ENCODE results near the gene CLK1. TPM values are rescaled to one million over a fixed set of nuclear protein-coding genes. Genes with fewer than 3 reads are reported as not detected.

Gene CLK1
- total and polyA plus RNA-seq, 9 of the 15 experiments (the other 6 are each of a cell fraction or from before 2014, with no cell fraction given) = 29.3 to 99.2 (median 47.0) TPM

DNA sequence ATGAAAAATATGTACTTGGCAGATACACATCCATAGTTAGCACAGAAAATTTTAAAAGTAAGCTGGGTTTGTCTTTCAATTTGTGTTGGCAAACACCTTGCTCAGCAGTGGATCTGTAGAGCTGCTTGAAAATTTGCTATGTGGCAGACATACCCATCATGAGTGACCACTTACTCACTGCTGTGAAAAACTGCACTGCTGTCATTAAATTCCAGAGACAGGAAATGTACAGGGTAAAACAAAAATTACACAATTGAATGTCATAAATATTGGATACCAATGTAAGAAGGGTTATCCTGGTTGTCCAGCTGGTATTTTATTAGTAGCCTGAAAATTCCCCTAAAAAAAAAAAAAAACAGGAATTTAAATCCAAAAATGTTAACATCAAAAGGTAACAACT, 49.2 kb upstream of the CLK1 start (continued):
- TF ChIP-seq, protein P1, sequence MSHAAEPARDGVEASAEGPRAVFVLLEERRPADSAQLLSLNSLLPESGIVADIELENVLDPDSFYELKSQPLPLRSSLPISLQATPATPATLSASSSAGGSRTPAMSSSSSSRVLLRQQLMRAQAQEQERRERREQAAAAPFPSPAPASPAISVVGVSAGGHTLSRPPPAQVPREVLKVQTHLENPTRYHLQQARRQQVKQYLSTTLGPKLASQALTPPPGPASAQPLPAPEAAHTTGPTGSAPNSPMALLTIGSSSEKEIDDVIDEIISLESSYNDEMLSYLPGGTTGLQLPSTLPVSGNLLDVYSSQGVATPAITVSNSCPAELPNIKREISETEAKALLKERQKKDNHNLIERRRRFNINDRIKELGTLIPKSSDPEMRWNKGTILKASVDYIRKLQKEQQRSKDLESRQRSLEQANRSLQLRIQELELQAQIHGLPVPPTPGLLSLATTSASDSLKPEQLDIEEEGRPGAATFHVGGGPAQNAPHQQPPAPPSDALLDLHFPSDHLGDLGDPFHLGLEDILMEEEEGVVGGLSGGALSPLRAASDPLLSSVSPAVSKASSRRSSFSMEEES (CRISPR knock-in tag; IDR thresholded peaks at IDR 0.05) = no peak

DNA sequence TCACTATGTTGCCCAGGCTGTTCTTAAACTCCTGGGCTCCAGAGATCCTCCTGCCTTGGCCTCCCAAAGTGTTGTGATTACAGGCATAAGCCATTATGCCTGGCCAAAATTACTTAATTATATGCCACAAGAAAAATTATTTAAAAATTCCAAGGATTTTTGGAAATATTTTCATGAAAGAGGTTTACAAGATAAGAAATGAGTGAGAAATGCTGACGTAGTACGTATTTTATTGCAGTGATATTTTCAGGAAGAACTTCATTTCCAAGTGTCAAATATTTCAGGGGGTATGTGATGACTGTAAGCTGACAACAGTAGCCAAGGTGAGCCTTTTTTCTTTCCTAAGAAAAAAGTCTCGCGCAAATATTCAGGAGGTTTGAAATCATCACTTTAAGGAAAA, 45.5 kb upstream of the CLK1 start:
- H2AFZ ChIP-seq (ENCODE audit: low read depth, low read length) = no peak overlapping the region
- H3K9me1 ChIP-seq (ENCODE audit: control insufficient read depth, insufficient read depth, low read length) = no peaks in the 10 kb centered on the region
- DNase-seq (ENCODE audit: extremely low read depth in 1 of 4, low spot score in 3 of 4) = no peak
- no peak overlapping the region for H3K4me2 ChIP-seq (ENCODE audit: insufficient read depth, low read length)
- peaks cover 61% of the 10 kb centered on the region; the same call in 2 of the 3 replicates for H3K36me3 ChIP-seq (ENCODE audit: control insufficient read depth, insufficient read depth, low read length)
- H3K9me3 ChIP-seq (replicated peaks; ENCODE audit: control insufficient read depth, insufficient read depth, low read depth, low read length) = no peaks in the 10 kb centered on the region
- CTCF ChIA-PET (ENCODE audit: low intra/inter-chr PET ratio) = no interaction called here
- in situ Hi-C loops (cut with MboI) (loop anchor here (5.0 to 25.0 kb wide), 3 partner anchors 165 to 452 kb away; partner anchors contain the start of genes FLACC1, HYCC2 and NDUFB3), intact Hi-C loops (cut with micrococcal nuclease) (no loop called here)
- no peak overlapping the region for H3K4me3 ChIP-seq
- H4K20me1 ChIP-seq (replicated peaks; ENCODE audit: control insufficient read depth, insufficient read depth, low read length) = no peaks in the 10 kb centered on the region
- no peak for TF ChIP-seq HNRNPL (IDR thresholded peaks at IDR 0.05; ENCODE audit: low read depth, low read length)
- 0 out of 2 replicates have a peak, but pooled peaks have one; percentile 6 for TF ChIP-seq C11orf30 (IDR thresholded peaks at IDR 0.05; ENCODE audit: low read depth)
- H3K4me1 ChIP-seq (replicated peaks in 1 of 2; ENCODE audit: control insufficient read depth in 2 of 2, insufficient read depth in 2 of 2, low read length in 2 of 2) = no peaks in the 10 kb centered on the region
- no peak overlapping the region for H3K27ac ChIP-seq (ENCODE audit: extremely low read depth, low read depth, low read length)
- no TSS peak for BruUV-seq (replicated peaks)
- no peaks in the 10 kb centered on the region for H3K79me2 ChIP-seq (ENCODE audit: control insufficient read depth, insufficient read depth, low read length)
- WGBS (ENCODE audit: insufficient coverage, low coverage, missing lambda C conversion rate) = 95% methylated on average over 4 of the region's 4 CpGs
- no peak for FAIRE-seq
- no peak overlapping the region for H3K9ac ChIP-seq (ENCODE audit: insufficient read depth in 1 of 2, low read depth in 2 of 2, low read length in 2 of 2)
- H3K27me3 ChIP-seq (ENCODE audit: control insufficient read depth in 2 of 2, insufficient read depth in 2 of 2, low read length in 2 of 2) = no peaks in the 10 kb centered on the region
- no peak for ATAC-seq
- POLR2A ChIA-PET = no interaction called here

Measured in K562 (cell line).